ENCODE measurements around the gene CYP4A11.
A peak's percentile ranks its signal among the peaks of the same experiment; 100 is the strongest.
"Not testable (repeated sequence)": the region's sequence is repeated elsewhere in the genome, so short reads cannot be mapped to it uniquely, and the experiment has no call there.

CYP4A11 gene

DNA sequence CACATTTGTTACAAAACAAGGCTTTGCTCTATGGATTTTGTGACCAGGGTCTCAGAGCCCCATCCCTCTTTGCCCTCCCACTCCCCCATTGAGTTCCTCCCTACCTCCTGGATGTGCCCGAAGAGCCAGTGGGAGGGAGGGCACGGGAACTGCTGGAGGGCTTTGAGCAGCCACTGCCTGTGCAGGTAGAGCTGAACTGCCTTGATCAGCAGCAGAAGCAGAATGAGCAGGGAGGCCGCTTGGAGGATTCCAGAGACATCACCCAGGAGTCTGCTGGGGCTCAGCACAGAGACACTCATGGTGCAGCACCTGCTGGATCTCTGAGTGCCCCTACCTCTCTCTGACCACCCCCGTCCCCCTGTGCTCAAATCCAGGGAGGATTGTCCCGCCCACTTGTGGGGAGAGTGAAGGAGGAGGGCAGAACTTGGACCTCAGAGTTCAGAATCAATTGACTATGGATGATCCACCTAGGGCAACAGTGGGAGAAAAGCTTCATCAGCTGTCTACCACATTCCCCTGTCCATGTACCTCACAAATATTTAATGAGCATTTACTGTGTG is at the start of gene CYP4A11:
Gene CYP4A11, minus strand, starts transcription at position 342 of the 560 bp plus-strand sequence. Its CDS starts 43 bp downstream, at position 299.
- in situ Hi-C loops (cut with HindIII; ENCODE audit: low pct_ligation_motif_present, low pct_unique_long_range_greater_than_20kb, low sequenced_read_pairs) = no loop called here
- no peak for DNase-seq

- in situ Hi-C loops (cut with HindIII; ENCODE audit: low pct_ligation_motif_present, low pct_unique_long_range_greater_than_20kb, low sequenced_read_pairs); DNase-seq: not testable (repeated sequence)
Measured at GRCh38 chr1:46990541-46990940, 49.3 kb upstream of the CYP4A11 start.

GRCh38 chr1:46983830-46984586 is 42.7 kb upstream of the CYP4A11 start:
- DNase-seq = no peak
- in situ Hi-C loops (cut with HindIII; ENCODE audit: low pct_ligation_motif_present, low pct_unique_long_range_greater_than_20kb, low sequenced_read_pairs) = no loop called here

DNA sequence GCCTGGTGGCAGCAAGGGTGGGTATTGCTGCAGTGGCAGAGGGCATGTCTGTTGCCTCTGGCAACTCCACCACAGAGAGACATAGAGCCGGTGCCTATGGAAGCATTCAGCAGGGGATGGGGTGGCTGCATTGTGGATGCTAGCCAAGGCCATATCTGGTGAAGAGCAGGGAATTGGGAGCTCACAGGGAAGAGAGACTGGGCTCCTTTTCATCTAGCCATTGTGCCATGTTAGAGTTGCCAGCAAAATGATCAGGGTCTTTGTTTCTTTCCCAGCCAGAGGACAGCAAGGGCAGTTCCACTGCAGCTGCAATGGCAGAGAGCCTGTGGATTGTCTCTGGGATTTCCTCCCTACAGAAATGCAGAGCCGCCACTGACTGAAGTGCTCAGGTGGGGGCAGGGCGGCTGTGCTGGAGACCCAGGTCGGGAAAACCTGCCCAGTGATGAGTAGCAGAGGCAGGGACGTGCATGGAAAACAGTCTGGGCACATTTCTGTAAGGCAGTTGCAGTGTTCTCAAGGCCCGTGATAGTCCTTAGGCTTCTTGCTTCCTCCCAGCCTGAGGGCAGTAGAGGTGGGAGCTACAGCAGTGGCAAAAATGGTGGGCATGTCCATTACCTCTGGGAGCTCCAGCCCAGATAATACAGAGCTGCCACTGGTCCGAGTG is 42.0 kb upstream of the CYP4A11 start:
- in situ Hi-C loops (cut with HindIII; ENCODE audit: low pct_ligation_motif_present, low pct_unique_long_range_greater_than_20kb, low sequenced_read_pairs) = no loop called here
- no peak for DNase-seq

DNA sequence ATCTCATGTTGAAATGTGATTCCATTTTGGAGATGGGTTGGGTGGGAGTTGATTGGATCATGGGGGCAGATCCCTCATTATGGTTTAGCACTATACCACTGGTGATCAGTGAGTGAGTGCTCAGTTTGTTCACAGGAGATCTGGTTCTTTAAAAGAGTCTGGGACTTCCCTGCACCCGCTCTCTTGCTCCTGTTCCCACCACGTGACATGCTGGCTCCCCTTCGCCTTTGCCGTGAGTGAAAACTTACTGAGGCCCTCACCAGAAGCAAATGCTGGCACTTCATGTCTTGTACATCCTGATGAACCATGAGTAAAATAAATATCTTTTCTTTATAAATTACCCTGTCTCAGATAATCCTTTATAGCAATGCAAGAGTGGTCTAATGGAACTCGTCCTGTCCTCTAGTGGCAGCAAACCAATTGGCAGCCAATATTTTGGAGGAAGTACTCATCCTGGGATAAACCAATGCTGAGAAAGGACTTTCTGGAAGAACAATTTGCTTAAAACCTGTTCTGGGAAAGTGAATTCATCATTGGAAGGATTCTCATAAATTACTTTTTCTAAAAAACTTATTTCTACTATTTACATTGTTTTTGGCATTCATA is 27.8 kb upstream of the CYP4A11 start:
- DNase-seq = no peak
- in situ Hi-C loops (cut with HindIII; ENCODE audit: low pct_ligation_motif_present, low pct_unique_long_range_greater_than_20kb, low sequenced_read_pairs) = no loop called here

GRCh38 chr1:46962272-46962671 is 21.0 kb upstream of the CYP4A11 start:
- in situ Hi-C loops (cut with HindIII; ENCODE audit: low pct_ligation_motif_present, low pct_unique_long_range_greater_than_20kb, low sequenced_read_pairs); DNase-seq: not testable (repeated sequence)

DNA sequence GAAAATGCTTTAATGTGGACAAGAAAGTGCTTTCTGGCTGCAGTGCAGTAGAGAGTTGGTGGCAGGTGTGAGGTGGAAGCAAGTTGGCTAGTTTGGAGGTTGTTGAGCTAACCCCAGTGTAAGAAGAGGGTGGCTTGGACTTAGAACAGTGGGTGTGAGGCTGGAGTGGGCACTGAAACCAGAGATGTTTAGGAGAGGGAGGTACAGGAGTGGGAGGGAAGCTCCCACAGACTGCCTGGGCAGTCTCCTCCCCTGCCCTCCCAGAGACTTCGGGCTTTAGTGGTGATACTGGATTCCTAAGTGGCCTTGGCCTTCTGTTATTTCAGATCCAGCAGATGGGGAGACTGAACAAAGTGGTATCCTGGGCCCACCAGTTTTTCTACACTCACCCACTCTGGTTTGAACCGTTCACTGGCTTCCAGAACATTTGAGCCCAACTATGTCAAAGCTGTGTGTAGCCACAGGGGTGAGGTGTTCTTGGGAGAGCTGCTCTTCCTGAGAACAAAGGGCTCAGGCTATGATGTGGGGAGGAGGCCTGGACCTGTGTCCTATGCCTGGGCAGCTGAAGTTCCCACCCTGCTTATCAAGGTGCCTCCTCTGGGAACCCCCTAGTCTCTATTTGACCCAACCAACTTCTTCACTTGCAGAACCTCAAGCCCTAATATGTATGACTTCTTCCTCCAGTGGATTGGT is 19.9 kb upstream of the CYP4A11 start:
- DNase-seq = no peak
- in situ Hi-C loops (cut with HindIII; ENCODE audit: low pct_ligation_motif_present, low pct_unique_long_range_greater_than_20kb, low sequenced_read_pairs) = no loop called here

DNA sequence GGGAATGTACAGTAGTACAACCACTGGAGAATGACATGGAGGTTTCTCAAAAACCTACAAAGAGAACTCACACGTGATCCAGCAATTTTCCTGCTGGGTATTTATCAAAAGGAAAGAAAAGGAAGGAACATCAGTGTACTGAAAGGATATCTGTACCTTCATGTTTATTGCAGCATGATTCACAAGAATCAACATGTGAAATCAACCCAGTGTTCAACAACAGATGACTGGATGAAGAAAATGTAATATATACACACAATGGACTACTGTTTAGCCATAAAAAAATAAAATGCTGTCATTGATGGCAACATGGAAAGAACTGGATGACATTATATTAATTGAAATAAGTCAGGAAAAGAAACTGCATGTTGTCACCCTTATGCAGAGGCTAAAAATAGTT is 19.0 kb upstream of the CYP4A11 start:
- in situ Hi-C loops (cut with HindIII; ENCODE audit: low pct_ligation_motif_present, low pct_unique_long_range_greater_than_20kb, low sequenced_read_pairs) = no loop called here
- DNase-seq = no peak

- DNase-seq; in situ Hi-C loops (cut with HindIII; ENCODE audit: low pct_ligation_motif_present, low pct_unique_long_range_greater_than_20kb, low sequenced_read_pairs): not testable (repeated sequence)
Measured at GRCh38 chr1:46955116-46955515, 13.8 kb upstream of the CYP4A11 start.

DNA sequence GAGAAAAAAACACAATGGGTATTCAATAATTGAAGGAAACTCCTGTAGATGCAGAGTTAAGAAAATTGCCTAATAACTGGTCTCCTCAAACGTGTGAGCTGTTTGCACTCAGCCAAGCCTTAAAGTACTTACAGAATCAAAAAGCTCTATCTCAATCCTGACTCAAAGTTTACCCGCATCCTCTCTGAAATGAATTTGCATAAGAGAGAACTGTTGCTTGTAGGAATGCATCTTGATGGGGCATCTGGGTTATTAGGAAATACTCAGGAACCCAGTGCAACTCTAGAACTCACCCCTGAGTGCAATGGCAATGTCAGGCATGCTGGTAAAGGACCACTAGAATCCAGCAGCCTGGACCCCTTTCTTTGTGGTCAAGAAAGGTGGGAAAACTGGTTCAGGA is 12.6 kb upstream of the CYP4A11 start:
- in situ Hi-C loops (cut with HindIII; ENCODE audit: low pct_ligation_motif_present, low pct_unique_long_range_greater_than_20kb, low sequenced_read_pairs); DNase-seq: not testable (repeated sequence)

DNA sequence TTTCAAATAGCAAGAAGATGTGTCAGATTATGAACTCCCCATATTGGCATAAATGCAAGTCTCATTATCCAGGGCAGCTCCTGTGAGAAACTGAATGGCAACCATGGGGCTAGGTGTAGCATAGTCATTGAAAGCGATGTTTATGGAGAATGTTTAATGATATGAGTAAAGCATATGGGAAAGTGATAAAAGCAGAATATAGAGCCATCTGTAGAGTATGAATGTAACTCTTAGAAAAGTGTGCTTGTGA is 8.1 kb upstream of the CYP4A11 start:
- peak; percentile 17 for DNase-seq
- in situ Hi-C loops (cut with HindIII; ENCODE audit: low pct_ligation_motif_present, low pct_unique_long_range_greater_than_20kb, low sequenced_read_pairs) = not testable (repeated sequence)

DNA sequence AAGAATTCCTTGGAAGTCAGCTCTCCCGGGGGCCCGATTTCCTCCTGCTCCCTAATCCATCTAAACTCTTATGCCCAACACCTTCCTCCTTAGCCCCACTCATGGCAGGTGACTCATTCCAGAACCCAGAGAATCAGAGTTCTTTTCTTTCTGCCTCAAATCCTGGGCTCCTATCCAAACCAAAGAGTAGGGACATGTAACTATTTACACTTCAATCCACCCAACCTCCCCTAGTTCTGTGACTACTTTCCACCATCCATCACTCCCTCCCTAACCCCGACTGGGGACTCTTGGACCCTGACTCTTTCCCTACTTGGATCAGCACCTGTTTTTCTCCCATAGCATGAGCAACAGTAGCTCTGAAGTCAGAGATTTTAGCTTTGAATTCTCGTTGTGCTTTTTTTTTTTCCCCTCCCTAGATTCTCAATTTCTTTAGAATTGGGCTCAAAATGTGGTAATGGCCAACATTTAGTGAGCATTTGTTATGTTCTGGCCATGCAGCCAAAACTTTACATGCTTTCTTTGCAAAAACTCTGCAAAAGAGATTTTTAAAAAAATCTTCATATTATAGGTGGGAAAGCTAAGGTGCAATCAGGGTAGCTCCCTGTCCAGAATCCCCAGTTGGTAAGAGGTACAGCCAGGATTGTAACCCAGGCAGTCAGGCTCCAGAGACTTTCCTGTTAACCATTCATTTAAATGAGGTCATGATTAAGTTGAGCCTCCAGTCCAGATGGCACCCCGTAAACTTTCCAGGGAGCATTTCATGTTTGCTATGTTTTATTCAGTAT is 7.5 kb upstream of the CYP4A11 start:
- peak; percentile 61 for DNase-seq
- in situ Hi-C loops (cut with HindIII; ENCODE audit: low pct_ligation_motif_present, low pct_unique_long_range_greater_than_20kb, low sequenced_read_pairs) = no loop called here

DNA sequence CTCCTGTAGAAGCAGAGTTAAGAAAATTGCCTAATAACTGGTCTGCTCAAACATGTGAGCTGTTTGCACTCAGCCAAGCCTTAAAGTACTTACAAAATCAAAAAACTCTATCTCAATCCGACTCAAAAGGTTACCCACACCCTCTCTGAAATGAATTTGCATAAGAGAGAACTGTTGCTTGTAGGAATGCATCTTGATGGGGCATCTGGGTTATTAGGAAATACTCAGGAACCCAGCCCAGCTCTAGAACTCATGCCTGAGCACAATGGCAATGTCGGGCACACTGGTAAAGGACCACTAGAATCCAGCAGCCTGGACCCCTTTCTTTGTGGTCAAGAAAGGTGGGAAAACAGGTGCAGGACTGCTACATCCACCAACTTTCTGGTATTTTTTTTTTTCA is 6.4 kb upstream of the CYP4A11 start:
- in situ Hi-C loops (cut with HindIII; ENCODE audit: low pct_ligation_motif_present, low pct_unique_long_range_greater_than_20kb, low sequenced_read_pairs); DNase-seq: not testable (repeated sequence)

- DNase-seq = no peak
- in situ Hi-C loops (cut with HindIII; ENCODE audit: low pct_ligation_motif_present, low pct_unique_long_range_greater_than_20kb, low sequenced_read_pairs) = no loop called here
Measured at GRCh38 chr1:46942086-46942485, 810 bp upstream of the CYP4A11 start.

GRCh38 chr1:46940307-46940706 is 969 bp downstream of the CYP4A11 start:
- in situ Hi-C loops (cut with HindIII; ENCODE audit: low pct_ligation_motif_present, low pct_unique_long_range_greater_than_20kb, low sequenced_read_pairs) = no loop called here
- DNase-seq = no peak

DNA sequence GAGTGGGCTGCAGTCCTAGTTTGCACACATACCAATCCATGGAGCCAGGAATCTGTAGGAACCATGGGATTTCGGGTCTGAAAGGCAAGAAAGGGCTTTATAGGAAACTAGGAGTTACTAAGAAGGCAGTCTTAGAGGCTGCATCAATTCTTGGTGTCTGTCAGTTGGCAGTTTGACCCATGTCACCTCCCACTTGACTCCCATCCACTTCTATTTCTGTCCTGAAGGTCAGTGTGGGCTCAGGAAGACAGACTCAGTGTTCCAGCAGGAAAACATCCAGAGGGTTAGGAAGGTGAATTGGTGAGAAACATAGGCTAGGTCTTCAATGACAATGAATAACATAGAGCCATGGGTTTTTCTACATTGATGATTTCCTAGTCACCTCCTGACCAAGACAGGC is 4.0 kb downstream of the CYP4A11 start:
- no peak for DNase-seq
- in situ Hi-C loops (cut with HindIII; ENCODE audit: low pct_ligation_motif_present, low pct_unique_long_range_greater_than_20kb, low sequenced_read_pairs) = no loop called here

DNA sequence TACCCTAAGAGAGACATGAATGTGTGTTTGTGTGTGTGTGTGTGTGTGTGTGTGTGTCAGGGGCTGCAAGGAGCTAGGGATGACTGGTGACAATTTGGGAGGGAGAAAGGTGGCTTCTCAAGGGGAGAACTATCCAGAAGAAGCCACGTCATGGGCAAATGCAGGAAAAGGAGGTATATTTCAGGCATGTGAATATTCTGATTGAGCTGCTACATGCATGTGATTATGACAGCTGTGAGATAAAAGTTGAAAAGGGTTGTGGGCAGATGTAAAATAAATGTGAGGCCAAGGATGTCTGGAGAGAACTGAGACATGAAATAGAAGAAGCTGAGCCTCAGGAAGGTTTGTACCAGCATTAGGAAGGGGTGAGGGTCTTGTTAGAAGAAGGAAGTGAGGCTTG is 4.5 kb downstream of the CYP4A11 start:
- no peak for DNase-seq
- in situ Hi-C loops (cut with HindIII; ENCODE audit: low pct_ligation_motif_present, low pct_unique_long_range_greater_than_20kb, low sequenced_read_pairs) = no loop called here

DNA sequence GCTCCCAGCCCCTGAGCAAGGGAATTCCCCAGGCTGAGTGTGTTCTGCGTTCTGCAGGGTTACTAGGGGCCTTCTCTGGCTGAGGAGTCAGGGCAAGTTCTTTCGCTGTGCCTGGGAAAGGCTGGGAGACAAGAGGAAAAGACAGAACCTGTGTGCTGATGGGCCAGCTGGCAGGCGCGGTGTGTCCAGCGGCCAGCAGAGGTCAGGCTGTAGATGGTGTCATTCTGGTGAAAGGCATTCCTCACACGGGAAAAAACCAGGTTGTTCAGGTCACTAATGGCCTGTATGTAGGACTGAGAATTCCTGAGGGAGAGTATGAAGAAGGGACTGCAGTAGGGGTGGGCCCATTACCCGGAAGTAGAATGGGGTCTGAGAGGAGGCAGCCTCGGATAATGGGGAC is 6.4 kb downstream of the CYP4A11 start:
- peak; percentile 9 for DNase-seq
- in situ Hi-C loops (cut with HindIII; ENCODE audit: low pct_ligation_motif_present, low pct_unique_long_range_greater_than_20kb, low sequenced_read_pairs) = not testable (repeated sequence)

Data from ACHN (cell line).